C4-2B (cell line): ENCODE data around the gene HLTF.

ENCODE experiments used
- ZFX ChIP-seq: fragments of 450-650 bp; IDR thresholded peaks from 2 replicates; pipeline ENCODE4 v1.6.1; 2017
- TF ChIP-seq, protein P1 (sequence below): fragments of 450-650 bp; conservative IDR thresholded peaks from 2 replicates; pipeline ENCODE4 v1.5.1; 2017; ENCODE audit warnings: mild to moderate bottlenecking

DNA sequence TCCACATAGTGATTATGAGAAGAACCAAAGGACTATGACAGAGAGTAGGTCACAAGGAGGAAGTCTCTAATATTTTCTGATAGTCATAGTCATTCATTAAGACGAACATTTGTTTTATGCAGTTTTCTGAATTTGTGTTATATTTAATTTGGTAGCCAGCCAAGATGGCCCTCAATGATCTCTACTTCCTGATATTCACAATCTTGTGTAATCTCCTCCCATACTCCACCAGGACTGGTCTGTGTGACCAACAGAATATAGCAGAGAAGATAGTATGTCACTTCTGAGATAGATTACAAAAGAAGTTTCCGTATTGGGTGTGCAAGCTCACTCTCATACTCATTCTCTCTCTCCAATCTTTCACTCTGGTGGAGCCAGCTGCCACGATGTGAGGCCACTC lies 30.8 kb downstream of the HLTF start:
- TF ChIP-seq, protein P1, sequence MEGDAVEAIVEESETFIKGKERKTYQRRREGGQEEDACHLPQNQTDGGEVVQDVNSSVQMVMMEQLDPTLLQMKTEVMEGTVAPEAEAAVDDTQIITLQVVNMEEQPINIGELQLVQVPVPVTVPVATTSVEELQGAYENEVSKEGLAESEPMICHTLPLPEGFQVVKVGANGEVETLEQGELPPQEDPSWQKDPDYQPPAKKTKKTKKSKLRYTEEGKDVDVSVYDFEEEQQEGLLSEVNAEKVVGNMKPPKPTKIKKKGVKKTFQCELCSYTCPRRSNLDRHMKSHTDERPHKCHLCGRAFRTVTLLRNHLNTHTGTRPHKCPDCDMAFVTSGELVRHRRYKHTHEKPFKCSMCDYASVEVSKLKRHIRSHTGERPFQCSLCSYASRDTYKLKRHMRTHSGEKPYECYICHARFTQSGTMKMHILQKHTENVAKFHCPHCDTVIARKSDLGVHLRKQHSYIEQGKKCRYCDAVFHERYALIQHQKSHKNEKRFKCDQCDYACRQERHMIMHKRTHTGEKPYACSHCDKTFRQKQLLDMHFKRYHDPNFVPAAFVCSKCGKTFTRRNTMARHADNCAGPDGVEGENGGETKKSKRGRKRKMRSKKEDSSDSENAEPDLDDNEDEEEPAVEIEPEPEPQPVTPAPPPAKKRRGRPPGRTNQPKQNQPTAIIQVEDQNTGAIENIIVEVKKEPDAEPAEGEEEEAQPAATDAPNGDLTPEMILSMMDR, result no peak
- TF ChIP-seq ZFX, result no peak
